Hepatocyte (in vitro differentiated cells): ENCODE measurements around the gene PDE11A. TPM values are rescaled to one million over a fixed set of nuclear protein-coding genes. Genes with fewer than 3 reads are reported as not detected.

Experiments
- DNase-seq: peaks from one replicate; pipeline ENCODE4 v3.0.0-alpha.2; 2016; ENCODE audit warnings: low spot score
- H2AFZ ChIP-seq: fragments of 200-600 bp; sonication (generic); 2 replicates; pipeline ENCODE4 v1.6.0; 2016; ENCODE audit warnings: antibody characterized with exemption, mild to moderate bottlenecking
- H3K27ac ChIP-seq: fragments of 200-600 bp; sonication (generic); 2 replicates; pipeline ENCODE4 v1.5.1; 2016; ENCODE audit warnings: mild to moderate bottlenecking
- H3K27me3 ChIP-seq: fragments of 200-600 bp; sonication (generic); 2 replicates; pipeline ENCODE4 v1.6.1; 2016
- H3K36me3 ChIP-seq: fragments of 200-600 bp; sonication (generic); replicated peaks from 2 replicates; pipeline ENCODE4 v1.5.1; 2016; ENCODE audit warnings: low read depth; ENCODE audit not compliant: insufficient read depth
- H3K4me1 ChIP-seq: fragments of 200-600 bp; sonication (generic); 2 replicates; pipeline ENCODE4 v1.5.1; 2016; ENCODE audit warnings: mild to moderate bottlenecking, moderate library complexity; ENCODE audit not compliant: insufficient read depth
- H3K4me2 ChIP-seq: fragments of 200-600 bp; sonication (generic); 2 replicates; pipeline ENCODE4 v1.6.0; 2016
- H3K4me3 ChIP-seq: fragments of 200-600 bp; sonication (generic); 2 replicates; pipeline ENCODE4 v1.5.1; 2016; ENCODE audit warnings: mild to moderate bottlenecking
- H3K79me2 ChIP-seq: fragments of 200-600 bp; sonication (generic); 2 replicates; pipeline ENCODE4 v1.6.0; 2017; ENCODE audit warnings: mild to moderate bottlenecking
- H3K9me2 ChIP-seq: fragments of 200-600 bp; sonication (generic); replicated peaks from 2 replicates; pipeline ENCODE4 v1.6.0; 2017; ENCODE audit warnings: mild to moderate bottlenecking; ENCODE audit not compliant: insufficient read depth
- H3K9me3 ChIP-seq: fragments of 200-600 bp; sonication (generic); 2 replicates; pipeline ENCODE4 v1.5.1; 2016; ENCODE audit warnings: low read depth, mild to moderate bottlenecking
- H4K20me1 ChIP-seq: fragments of 200-600 bp; sonication (generic); 2 replicates; pipeline ENCODE4 v1.6.0; 2016; ENCODE audit warnings: mild to moderate bottlenecking; ENCODE audit not compliant: insufficient read depth, poor library complexity, severe bottlenecking
- CTCF ChIP-seq: fragments of 200-600 bp; sonication (generic); IDR thresholded peaks from 2 replicates; pipeline ENCODE4 v1.5.1; 2016; ENCODE audit warnings: antibody characterized with exemption, mild to moderate bottlenecking; ENCODE audit not compliant: poor library complexity
- EZH2 ChIP-seq: fragments of 200-600 bp; sonication (generic); IDR thresholded peaks from 2 replicates; pipeline ENCODE4 v1.6.1; 2016; ENCODE audit warnings: antibody characterized with exemption, mild to moderate bottlenecking, borderline replicate concordance
- EZH2phosphoT487 ChIP-seq: fragments of 200-600 bp; sonication (generic); IDR thresholded peaks from one replicate; pipeline ENCODE4 v1.6.1; 2018; ENCODE audit warnings: antibody characterized with exemption, mild to moderate bottlenecking, low read depth, moderate library complexity; ENCODE audit not compliant: unreplicated experiment, severe bottlenecking
- WGBS: methylation state at CpG from one replicate; pipeline ENCODE4 v1.1.6; 2016; ENCODE audit warnings: low lambda C conversion rate; ENCODE audit errors: missing lambda C conversion rate; 5-methylcytosine and 5-hydroxymethylcytosine counted together
- polyA plus RNA-seq: library from polyadenylated mRNA; unstranded; fragments of >200 nt; fragmentation: Nextera tagmentation; extraction: Ambion mirVana; gene quantifications from 2 replicates; pipeline ENCODE4 v1.2.1, GENCODE V29; 2016
- total RNA-seq: library from RNA; depleted of rRNA; stranded (reverse); fragments of >200 nt; gene quantifications from 2 replicates; pipeline ENCODE4 v1.2.3, GENCODE V29; 2014

PDE11A gene
- total and polyA plus RNA-seq, 2 experiments from 2014 or later: 0.71 to 1.9 TPM

GRCh38 chr2:177741866-177742265, 330.7 kb downstream of the PDE11A start:
- TF ChIP-seq EZH2phosphoT487: no peak
- TF ChIP-seq EZH2: no peak
- no peak for TF ChIP-seq CTCF
- no peaks in the 10 kb centered on the region for H3K4me1 ChIP-seq
- H3K79me2 ChIP-seq: no peaks in the 10 kb centered on the region
- whole genome bisulfite sequencing: 96% methylated on average over 2 of the region's 2 CpGs
- no peaks in the 10 kb centered on the region for H3K9me3 ChIP-seq
- H2AFZ ChIP-seq: no peak overlapping the region
- no peak overlapping the region for H3K27ac ChIP-seq
- H3K27me3 ChIP-seq: no peaks in the 10 kb centered on the region
- H3K9me2 ChIP-seq: no peaks in the 10 kb centered on the region
- H4K20me1 ChIP-seq: no peaks in the 10 kb centered on the region
- H3K36me3 ChIP-seq: no peaks in the 10 kb centered on the region
- H3K4me2 ChIP-seq: no peak overlapping the region
- no peak for DNase-seq
- no peak overlapping the region for H3K4me3 ChIP-seq

- H3K9me2 ChIP-seq: no peaks in the 10 kb centered on the region
- 45% methylated on average over 1 of the region's 1 CpG for WGBS
- DNase-seq: no peak
- peak overlapping the region; percentile 11 for H3K27ac ChIP-seq
- no peaks in the 10 kb centered on the region for H3K79me2 ChIP-seq
- H3K4me3 ChIP-seq: no peak overlapping the region
- H2AFZ ChIP-seq: no peak overlapping the region
- H4K20me1 ChIP-seq: no peaks in the 10 kb centered on the region
- H3K9me3 ChIP-seq: no peaks in the 10 kb centered on the region
- TF ChIP-seq CTCF: no peak
- no peak for TF ChIP-seq EZH2
- TF ChIP-seq EZH2phosphoT487: no peak
- H3K36me3 ChIP-seq: no peaks in the 10 kb centered on the region
- no peak overlapping the region for H3K4me2 ChIP-seq
- no peaks in the 10 kb centered on the region for H3K4me1 ChIP-seq
- no peaks in the 10 kb centered on the region for H3K27me3 ChIP-seq
These were observed 331.9 kb downstream of the PDE11A start for GRCh38 chr2:177740700-177741099.

GRCh38 chr2:177738461-177739235, 333.9 kb downstream of the PDE11A start:
- no peak overlapping the region for H3K4me3 ChIP-seq
- H4K20me1 ChIP-seq: no peaks in the 10 kb centered on the region
- H3K27me3 ChIP-seq: no peaks in the 10 kb centered on the region
- no peak overlapping the region for H2AFZ ChIP-seq
- no peak overlapping the region for H3K4me2 ChIP-seq
- H3K9me3 ChIP-seq: no peaks in the 10 kb centered on the region
- no peaks in the 10 kb centered on the region for H3K9me2 ChIP-seq
- WGBS: 73% methylated on average over 7 of the region's 7 CpGs
- H3K4me1 ChIP-seq: no peaks in the 10 kb centered on the region
- no peak for DNase-seq
- H3K79me2 ChIP-seq: no peaks in the 10 kb centered on the region
- H3K36me3 ChIP-seq: no peaks in the 10 kb centered on the region
- no peak overlapping the region for H3K27ac ChIP-seq
- no peak for TF ChIP-seq EZH2
- no peak for TF ChIP-seq CTCF
- no peak for TF ChIP-seq EZH2phosphoT487
